ENCODE results near the gene NUP98. TPM values are rescaled to one million over a fixed set of nuclear protein-coding genes. Genes with fewer than 3 reads are reported as not detected.

NUP98 gene
- total and polyA plus RNA-seq, 4 donors = 10.9 to 75.0 (median 43.9) TPM

DNA sequence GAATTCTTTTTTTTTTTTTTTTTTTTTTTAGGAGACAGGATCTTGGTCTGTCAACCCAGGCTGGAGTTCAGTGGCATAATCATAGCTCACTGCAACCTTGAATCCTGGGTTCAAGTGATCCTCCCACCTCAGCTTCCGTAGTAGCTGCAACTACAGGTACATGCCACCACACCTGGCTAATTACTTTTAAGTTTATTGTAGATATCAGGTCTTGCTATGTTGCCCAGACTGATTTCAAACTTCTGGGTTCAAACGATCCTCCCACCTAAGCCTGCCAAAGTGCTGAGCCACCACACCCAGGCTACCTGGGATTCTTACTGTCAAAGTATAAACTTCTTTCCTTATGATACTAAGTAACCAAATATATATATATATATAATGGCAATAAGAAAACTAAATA, 75.3 kb downstream of the NUP98 start:
- Histone ChIP-seq H3K4me3 (ENCODE audit: low read depth in 1 of 3, low read length in 3 of 3) (no peak overlapping the region), H3K9ac (ENCODE audit: low read depth in 1 of 2, low read length in 2 of 2) (no peak overlapping the region), H3K9me3 (ENCODE audit: control insufficient read depth in 4 of 4, low read length in 3 of 4) (no peaks in the 10 kb centered on the region), H3K27ac (ENCODE audit: low read depth in 1 of 2, low read length in 2 of 2) (no peak overlapping the region), H3K4me1 (ENCODE audit: control insufficient read depth in 4 of 4, insufficient read depth in 4 of 4, low read length in 3 of 4) (no peaks in the 10 kb centered on the region), H3K36me3 (ENCODE audit: control insufficient read depth in 4 of 4, insufficient read depth in 3 of 4, low read depth in 1 of 4, low read length in 3 of 4) (peaks cover 8 to 68% (median 54%) of the 10 kb centered on the region in 4 donors), H3K27me3 (ENCODE audit: control insufficient read depth in 4 of 4, insufficient read depth in 4 of 4, low read length in 3 of 4) (no peaks in the 10 kb centered on the region)
- 86% methylated on average over 2 of the region's 2 CpGs for WGBS
- no peak for DNase-seq (ENCODE audit: low spot score)
- TF ChIP-seq, protein P1, sequence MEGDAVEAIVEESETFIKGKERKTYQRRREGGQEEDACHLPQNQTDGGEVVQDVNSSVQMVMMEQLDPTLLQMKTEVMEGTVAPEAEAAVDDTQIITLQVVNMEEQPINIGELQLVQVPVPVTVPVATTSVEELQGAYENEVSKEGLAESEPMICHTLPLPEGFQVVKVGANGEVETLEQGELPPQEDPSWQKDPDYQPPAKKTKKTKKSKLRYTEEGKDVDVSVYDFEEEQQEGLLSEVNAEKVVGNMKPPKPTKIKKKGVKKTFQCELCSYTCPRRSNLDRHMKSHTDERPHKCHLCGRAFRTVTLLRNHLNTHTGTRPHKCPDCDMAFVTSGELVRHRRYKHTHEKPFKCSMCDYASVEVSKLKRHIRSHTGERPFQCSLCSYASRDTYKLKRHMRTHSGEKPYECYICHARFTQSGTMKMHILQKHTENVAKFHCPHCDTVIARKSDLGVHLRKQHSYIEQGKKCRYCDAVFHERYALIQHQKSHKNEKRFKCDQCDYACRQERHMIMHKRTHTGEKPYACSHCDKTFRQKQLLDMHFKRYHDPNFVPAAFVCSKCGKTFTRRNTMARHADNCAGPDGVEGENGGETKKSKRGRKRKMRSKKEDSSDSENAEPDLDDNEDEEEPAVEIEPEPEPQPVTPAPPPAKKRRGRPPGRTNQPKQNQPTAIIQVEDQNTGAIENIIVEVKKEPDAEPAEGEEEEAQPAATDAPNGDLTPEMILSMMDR (IDR thresholded peaks at IDR 0.05; ENCODE audit: low read depth, low read length, missing input control) = no peak
- TF ChIP-seq SP1 (IDR thresholded peaks at IDR 0.05) (no peak), EGR1 (IDR thresholded peaks at IDR 0.05; ENCODE audit: low read depth in 2 of 2) (no peak), NR2F2 (IDR thresholded peaks at IDR 0.05) (no peak), FOXA1 (IDR thresholded peaks at IDR 0.05) (no peak), JUND (IDR thresholded peaks at IDR 0.05) (no peak)
- TF ChIP-seq, protein P2, sequence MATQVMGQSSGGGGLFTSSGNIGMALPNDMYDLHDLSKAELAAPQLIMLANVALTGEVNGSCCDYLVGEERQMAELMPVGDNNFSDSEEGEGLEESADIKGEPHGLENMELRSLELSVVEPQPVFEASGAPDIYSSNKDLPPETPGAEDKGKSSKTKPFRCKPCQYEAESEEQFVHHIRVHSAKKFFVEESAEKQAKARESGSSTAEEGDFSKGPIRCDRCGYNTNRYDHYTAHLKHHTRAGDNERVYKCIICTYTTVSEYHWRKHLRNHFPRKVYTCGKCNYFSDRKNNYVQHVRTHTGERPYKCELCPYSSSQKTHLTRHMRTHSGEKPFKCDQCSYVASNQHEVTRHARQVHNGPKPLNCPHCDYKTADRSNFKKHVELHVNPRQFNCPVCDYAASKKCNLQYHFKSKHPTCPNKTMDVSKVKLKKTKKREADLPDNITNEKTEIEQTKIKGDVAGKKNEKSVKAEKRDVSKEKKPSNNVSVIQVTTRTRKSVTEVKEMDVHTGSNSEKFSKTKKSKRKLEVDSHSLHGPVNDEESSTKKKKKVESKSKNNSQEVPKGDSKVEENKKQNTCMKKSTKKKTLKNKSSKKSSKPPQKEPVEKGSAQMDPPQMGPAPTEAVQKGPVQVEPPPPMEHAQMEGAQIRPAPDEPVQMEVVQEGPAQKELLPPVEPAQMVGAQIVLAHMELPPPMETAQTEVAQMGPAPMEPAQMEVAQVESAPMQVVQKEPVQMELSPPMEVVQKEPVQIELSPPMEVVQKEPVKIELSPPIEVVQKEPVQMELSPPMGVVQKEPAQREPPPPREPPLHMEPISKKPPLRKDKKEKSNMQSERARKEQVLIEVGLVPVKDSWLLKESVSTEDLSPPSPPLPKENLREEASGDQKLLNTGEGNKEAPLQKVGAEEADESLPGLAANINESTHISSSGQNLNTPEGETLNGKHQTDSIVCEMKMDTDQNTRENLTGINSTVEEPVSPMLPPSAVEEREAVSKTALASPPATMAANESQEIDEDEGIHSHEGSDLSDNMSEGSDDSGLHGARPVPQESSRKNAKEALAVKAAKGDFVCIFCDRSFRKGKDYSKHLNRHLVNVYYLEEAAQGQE (IDR thresholded peaks at IDR 0.05) = no peak
- TF ChIP-seq, protein P3, sequence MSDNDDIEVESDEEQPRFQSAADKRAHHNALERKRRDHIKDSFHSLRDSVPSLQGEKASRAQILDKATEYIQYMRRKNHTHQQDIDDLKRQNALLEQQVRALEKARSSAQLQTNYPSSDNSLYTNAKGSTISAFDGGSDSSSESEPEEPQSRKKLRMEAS (IDR thresholded peaks at IDR 0.05) = no peak

DNA sequence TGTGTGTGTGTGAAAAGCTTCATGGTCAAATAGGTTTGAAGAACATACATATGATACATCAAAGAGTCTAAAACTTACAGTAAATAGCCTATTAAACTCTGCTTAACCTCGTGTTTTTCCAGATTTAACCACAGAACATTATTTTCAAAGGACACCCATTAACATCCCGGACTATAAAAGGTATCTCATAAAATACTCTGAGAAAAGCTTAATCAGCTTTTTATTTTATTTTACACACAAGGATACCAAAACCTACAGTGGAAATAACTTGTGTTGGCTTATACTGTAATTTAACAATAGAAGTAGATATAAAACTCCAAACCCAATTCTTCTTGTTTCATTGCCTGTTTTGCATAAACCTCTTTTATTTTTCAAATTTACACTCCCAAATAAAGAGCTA, 76.4 kb downstream of the NUP98 start:
- Histone ChIP-seq H3K4me1 (ENCODE audit: control insufficient read depth in 4 of 4, insufficient read depth in 4 of 4, low read length in 3 of 4) (no peaks in the 10 kb centered on the region), H3K9me3 (ENCODE audit: control insufficient read depth in 4 of 4, low read length in 3 of 4) (no peaks in the 10 kb centered on the region), H3K4me3 (ENCODE audit: low read depth in 1 of 3, low read length in 3 of 3) (no peak overlapping the region), H3K27me3 (ENCODE audit: control insufficient read depth in 4 of 4, insufficient read depth in 4 of 4, low read length in 3 of 4) (no peaks in the 10 kb centered on the region), H3K9ac (ENCODE audit: low read depth in 1 of 2, low read length in 2 of 2) (no peak overlapping the region), H3K36me3 (ENCODE audit: control insufficient read depth in 4 of 4, insufficient read depth in 3 of 4, low read depth in 1 of 4, low read length in 3 of 4) (peaks cover 7 to 73% (median 55%) of the 10 kb centered on the region in 4 donors), H3K27ac (ENCODE audit: low read depth in 1 of 2, low read length in 2 of 2) (no peak overlapping the region)
- no peak for DNase-seq (ENCODE audit: low spot score)
- TF ChIP-seq SP1 (IDR thresholded peaks at IDR 0.05) = no peak
- TF ChIP-seq RXRA (IDR thresholded peaks at IDR 0.05) = no peak
- no peak for TF ChIP-seq FOXA2 (IDR thresholded peaks at IDR 0.05)
- no peak for TF ChIP-seq HNF4A (conservative IDR thresholded peaks at IDR 0.05)
- no peak for TF ChIP-seq YY1 (IDR thresholded peaks at IDR 0.05)
- WGBS = 96% methylated on average over 2 of the region's 2 CpGs

DNA sequence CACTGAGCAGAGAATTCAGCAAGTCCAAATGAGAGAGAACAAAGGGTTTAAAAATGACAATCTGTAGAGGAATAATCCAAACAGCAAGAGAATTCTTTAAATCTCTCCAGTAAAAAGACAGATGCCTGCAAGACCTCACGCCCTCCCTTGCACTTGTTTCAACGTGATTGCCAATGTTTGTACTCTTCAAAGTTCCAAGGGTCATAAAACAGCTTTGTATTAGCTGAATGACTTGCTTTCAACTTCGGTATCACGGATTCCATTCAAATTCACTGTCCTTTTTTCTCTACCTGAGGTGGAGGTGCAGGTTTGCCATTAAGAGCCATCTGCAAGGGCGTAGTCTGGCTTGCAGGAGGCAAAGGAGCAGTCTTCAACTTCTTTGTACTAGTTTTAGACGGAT, 85.1 kb downstream of the NUP98 start:
- Histone ChIP-seq H3K9ac (ENCODE audit: low read depth in 1 of 2, low read length in 2 of 2) (no peak overlapping the region), H3K27ac (ENCODE audit: low read depth in 1 of 2, low read length in 2 of 2) (no peak overlapping the region), H3K4me3 (ENCODE audit: low read depth in 1 of 3, low read length in 3 of 3) (no peak overlapping the region), H3K36me3 (ENCODE audit: control insufficient read depth in 4 of 4, insufficient read depth in 3 of 4, low read depth in 1 of 4, low read length in 3 of 4) (peaks cover 11 to 47% (median 30%) of the 10 kb centered on the region in 4 donors), H3K9me3 (ENCODE audit: control insufficient read depth in 4 of 4, low read length in 3 of 4) (no peaks in the 10 kb centered on the region), H3K27me3 (ENCODE audit: control insufficient read depth in 4 of 4, insufficient read depth in 4 of 4, low read length in 3 of 4) (no peaks in the 10 kb centered on the region), H3K4me1 (ENCODE audit: control insufficient read depth in 4 of 4, insufficient read depth in 4 of 4, low read length in 3 of 4) (peaks cover 2 to 25% (median 22%) of the 10 kb centered on the region in 4 donors)
- WGBS = 43% methylated on average over 6 of the region's 6 CpGs
- DNase-seq (ENCODE audit: low spot score) = no peak
- peak; percentile 80 to 85 for TF ChIP-seq HNF4A (conservative IDR thresholded peaks at IDR 0.05)
- TF ChIP-seq TAF1 (conservative IDR thresholded peaks at IDR 0.05) = no peak
- peak; percentile 52 for TF ChIP-seq HNF4G (IDR thresholded peaks at IDR 0.05)
- TF ChIP-seq, protein P2 (IDR thresholded peaks at IDR 0.05) = no peak
- peak; percentile 55 for TF ChIP-seq SP1 (IDR thresholded peaks at IDR 0.05)
- TF ChIP-seq RAD21 (IDR thresholded peaks at IDR 0.05) = peak in 1 of 2 donors; percentile 9
- TF ChIP-seq ATF3 (IDR thresholded peaks at IDR 0.05) = peak; percentile 17
- no peak for TF ChIP-seq EGR1 (IDR thresholded peaks at IDR 0.05; ENCODE audit: low read depth in 2 of 2)
- TF ChIP-seq, protein P3 (IDR thresholded peaks at IDR 0.05) = no peak
- TF ChIP-seq, protein P1 (IDR thresholded peaks at IDR 0.05; ENCODE audit: low read depth, low read length, missing input control) = no peak
